HG03025 (cell line): ENCODE data around the gene CENPP.

Experiments
- ATAC-seq: cut with Tn5 transposase; IDR thresholded peaks from one replicate; pipeline ENCODE4 v1.9.1; 2021; ENCODE audit warnings: mild to moderate bottlenecking, moderate library complexity; ENCODE audit not compliant: unreplicated experiment, low FRiP score

The CENPP gene

DNA sequence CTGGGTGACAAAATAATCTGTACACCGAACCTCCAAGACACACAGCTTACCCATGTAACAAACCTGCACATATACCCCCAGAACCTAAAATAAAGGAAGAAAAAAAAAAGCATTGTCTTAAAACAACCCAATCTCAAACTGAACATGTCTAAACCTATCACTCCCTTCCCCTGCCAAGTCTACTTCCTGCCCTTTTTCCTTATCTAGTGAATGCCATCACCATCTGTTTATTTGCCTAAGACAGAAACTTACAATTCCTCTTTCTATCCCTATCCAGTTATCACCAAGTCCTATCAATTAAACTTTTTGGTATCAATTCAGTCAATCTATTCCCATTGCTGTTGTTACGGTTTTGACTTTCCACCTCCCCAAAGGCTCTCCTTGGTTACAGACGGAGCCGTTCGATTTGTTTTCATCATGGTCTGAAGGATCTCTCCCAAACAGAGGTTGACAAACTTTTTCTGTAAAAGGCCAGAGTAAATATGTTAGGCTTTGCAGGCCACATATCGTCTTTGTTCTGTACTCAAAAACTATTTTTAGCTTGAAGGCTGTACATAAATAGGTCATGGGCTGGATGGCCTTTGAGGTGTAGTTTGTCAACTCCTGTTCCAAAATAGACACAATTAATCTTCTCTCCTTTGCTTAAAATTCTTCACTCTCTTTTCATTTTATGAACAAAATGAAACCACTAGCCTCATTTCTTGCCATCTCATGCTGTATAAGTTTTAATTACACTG lies 12.7 kb upstream of the CENPP start:
- no peak for ATAC-seq

DNA sequence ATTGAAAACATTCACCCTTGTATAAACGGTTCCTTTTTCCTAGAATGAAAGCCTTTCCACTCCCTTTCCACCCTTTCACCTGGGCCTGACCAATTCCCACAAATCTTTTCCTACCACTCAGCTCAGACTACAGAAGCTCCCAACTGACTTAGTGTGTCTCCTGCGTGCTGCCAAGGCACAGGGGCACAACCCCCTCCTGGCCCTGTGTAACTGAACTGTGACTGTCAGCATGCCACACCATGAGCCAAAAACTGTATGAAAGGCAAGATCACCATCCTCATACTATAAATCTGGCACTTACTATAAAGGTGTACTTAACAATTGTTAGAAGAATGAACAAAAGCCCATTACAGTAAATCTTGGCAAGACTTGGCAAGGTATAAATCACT lies 12.1 kb upstream of the CENPP start:
- ATAC-seq, result no peak

DNA sequence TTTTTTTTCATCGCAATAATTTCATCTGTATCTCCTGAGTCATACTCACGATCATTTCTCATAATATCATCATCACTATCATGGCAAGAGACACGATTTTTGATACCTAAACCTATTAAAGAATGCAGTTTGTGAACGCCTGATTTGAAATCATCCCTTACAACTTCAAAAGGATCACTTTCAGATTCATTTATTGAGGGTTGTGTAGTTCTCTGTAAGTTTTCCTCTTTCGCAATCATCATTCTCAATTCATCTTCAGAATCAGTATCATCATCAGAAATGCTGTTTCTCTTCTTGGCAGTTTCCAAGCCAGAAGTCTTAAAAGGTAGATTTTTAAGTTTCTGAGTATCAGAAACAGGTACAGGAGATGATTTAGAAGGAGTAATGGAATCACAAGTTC lies 10.3 kb upstream of the CENPP start:
- no peak for ATAC-seq

DNA sequence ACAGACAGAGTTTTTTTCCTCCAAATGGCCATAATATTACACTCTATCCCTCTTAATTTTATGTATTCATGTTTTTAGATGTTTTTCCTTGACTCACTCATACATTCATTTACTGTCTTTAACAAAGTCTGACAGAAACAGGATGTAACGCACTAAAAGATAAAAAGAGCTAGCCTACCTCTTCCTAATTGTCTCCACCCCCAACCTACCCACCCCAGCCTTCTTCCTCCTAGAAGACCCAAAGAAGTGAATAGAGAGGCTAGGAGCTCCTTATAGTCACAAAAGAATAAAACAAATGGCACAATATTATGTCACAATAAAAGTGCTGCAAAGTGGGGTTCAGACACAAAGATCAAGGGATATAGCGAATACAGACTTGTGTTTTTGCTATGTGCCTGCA lies 1.3 kb upstream of the CENPP start:
- ATAC-seq, result no peak

DNA sequence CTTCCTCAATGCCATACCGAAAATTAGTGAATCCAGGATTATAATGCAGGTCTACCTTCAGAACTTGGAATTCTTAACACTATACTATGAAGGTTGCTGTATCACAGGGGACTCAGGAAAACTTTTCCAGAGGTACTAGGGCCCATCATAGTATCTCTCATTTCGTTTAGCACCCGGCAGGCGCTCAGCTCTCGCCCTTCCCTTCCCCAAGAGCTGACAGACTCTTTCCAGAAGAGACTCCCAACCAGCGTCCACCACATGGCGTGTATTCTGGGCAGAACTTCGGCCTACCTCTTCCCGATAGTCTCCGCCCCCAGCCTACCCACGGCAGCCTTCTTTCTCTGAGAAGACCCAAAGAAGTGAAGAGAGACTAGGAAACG lies 874 bp upstream of the CENPP start:
- peak; percentile 11 for ATAC-seq

DNA sequence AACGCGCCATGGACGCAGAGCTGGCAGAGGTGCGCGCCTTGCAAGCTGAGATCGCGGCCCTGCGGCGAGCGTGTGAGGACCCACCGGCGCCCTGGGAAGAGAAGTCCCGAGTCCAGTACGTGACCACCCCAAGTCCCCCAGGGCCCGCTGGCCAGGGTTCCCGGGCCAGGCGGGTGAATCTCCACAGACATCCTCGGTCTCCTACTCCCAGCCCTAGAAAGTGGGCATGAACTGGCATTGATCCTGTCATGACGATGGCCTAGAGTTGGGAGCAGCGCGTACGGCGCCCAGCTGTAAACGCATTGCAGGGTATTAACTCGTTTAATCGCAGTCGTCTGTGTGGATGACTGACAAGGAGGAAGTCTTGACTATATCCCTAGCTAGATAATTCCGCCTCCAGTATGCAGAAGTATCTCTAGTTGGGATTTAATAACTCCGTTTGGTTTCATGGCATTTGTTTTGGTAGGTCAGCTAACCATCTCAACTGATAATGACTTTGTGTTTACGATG lies 293 bp downstream of the CENPP start:
- ATAC-seq, result peak; percentile 2

DNA sequence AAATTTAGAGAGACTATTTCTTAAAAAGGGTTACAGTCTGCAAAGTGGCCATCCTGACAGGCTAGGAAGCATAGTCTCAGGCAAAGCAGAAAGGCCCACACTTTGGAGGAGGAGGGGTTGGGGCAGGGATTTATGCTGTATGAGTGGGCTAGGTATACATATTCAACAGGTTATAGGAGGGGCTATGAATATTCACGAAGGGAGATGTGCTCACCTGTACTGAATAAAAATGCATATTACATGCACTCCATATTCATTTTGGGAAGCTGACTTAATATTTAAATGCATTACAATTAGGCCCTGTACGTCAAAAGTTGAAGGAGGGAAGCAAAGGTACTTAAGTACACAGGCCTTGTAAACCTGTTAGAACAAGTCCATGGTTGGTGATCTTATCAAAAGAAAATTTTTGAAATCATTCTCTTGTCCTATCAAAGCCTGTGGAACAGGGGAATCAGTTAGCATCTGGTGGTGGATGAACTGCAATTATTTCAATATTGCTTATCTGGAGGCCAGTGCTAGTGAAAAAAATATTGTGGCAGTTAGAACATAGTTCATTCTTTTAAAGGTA lies 1.6 kb downstream of the CENPP start:
- no peak for ATAC-seq

DNA sequence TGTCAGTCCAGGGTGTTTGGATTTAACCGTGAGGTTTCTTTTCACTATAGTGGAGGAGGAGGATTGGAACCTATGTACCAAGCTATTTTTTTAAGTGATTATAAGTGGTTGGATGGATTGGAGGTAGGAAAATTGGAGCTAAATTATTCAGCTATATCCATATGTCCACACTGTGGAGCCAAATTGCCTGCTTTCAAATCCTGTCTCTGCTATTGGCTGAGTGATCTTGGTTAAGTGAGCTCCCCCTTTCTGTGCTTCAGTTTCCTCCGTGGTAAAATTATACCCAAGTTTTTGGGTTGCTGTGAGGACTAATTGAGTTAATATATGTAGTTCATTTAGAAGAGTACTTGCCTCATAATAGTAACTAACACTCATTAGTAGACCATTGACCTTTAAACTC lies 2.5 kb downstream of the CENPP start:
- no peak for ATAC-seq

DNA sequence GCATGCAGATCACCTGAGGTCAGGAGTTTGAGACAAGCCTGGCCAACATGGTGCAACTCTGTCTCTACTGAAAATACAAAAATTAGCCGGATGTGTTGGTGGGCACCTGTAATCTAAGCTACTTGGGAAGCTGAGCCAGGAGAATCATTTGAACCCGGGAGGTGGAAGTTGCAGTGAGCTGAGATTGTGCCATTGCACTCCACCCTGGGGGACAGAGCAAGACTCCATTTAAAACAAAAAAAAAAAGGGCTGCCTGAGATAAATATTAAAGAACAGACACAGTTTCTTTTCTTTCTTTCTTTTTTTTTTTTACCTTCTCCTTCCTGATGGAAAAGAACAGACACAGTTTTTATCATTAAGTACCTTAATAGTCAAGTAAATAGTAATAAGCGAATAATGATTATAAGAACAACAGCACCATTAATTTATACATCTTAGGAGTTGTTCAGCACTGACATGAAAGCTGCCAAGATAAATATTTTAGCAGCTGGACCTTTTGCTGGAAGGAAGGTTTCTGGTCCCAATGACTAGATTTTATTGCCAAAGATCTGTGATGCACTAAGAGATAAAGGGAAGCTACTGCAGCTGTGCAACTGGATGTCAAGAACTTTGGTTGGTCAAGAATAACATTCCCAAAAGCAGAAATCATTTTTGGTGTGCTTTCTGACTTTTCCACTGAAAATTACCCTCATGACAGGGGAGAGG lies 7.0 kb downstream of the CENPP start:
- ATAC-seq, result no peak

DNA sequence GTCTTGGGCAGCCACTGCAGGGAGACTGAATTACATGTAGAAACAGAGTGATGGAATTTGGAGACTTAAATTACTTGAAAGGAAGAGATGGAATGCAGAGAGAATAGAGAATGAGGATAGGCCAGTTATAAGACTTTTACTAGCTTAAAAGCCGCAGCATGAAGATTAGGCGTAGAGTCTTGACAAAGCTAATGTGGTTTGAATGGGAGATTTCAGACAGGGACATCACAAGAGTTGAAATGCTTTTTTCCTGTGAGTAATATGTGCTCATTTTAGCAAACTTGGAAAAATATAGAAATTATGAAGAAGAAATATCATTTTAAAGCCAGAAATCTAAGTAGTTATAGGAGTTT lies 7.5 kb downstream of the CENPP start:
- ATAC-seq, result no peak

DNA sequence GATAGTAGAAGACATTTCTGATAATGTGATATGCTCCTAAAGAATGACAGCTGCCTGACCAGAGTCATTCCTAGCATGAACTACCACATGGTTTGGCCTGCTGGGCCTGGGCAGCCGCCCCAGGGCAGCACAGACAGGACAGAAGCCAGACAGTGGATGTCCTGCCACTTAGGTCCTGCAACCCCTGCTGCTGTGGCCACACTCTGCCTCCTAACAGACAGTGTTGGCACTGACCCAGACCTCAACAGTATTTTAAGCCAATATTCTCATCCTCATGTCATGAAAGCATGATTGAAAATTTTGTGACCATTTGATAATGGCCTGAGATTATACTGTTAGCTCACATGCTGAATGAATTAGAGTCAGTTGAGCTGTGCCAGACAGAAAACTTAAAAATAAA lies 15.8 kb downstream of the CENPP start:
- ATAC-seq, result no peak

DNA sequence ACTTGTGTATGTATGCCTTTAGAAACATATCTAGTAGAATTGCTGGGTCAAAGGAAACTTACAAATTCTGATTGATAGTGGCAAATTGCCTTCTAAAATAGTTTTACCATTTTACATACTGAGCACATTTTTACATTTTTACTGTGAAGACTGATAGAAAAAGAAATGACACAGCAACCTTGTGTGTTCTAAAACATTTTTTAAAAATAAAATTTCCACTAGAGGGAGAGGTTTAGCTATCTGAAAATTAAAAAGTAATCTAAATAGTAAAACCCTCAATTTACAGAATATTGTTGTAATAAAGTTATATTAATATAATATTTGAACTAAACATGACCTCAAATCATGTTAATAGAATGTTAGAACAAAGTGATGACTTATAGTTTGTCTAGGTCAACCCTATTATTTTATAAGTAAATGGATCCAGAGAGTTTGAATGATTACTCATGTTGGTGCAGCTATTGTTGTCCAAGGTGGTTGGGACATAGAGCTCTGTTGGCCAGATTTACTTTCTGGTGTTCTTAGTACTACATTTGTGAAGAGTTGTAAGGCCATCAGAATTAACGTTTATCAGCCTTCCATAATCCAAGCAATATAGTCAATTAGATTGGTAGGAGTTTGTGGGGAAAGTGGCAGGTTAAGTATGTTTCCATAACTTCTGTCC lies 17.2 kb downstream of the CENPP start:
- ATAC-seq, result no peak

DNA sequence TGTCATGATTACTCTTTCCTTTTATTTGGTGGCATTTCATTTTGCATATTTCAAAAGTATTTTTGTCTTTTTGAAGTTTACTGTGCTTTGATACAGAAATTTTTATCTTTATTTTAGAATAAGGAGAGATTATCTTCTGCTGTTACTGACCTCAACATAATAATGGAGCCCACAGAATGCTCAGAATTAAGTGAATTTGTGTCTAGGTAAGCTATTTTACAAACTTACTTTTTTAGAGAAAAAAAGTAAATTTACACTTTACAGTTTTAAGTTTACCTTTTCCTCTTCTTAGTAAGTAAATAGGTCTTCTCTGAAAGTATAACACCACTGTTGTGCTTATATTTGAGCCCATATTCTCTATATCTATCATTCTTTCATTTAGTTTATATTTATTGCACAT lies 19.8 kb downstream of the CENPP start:
- no peak for ATAC-seq

DNA sequence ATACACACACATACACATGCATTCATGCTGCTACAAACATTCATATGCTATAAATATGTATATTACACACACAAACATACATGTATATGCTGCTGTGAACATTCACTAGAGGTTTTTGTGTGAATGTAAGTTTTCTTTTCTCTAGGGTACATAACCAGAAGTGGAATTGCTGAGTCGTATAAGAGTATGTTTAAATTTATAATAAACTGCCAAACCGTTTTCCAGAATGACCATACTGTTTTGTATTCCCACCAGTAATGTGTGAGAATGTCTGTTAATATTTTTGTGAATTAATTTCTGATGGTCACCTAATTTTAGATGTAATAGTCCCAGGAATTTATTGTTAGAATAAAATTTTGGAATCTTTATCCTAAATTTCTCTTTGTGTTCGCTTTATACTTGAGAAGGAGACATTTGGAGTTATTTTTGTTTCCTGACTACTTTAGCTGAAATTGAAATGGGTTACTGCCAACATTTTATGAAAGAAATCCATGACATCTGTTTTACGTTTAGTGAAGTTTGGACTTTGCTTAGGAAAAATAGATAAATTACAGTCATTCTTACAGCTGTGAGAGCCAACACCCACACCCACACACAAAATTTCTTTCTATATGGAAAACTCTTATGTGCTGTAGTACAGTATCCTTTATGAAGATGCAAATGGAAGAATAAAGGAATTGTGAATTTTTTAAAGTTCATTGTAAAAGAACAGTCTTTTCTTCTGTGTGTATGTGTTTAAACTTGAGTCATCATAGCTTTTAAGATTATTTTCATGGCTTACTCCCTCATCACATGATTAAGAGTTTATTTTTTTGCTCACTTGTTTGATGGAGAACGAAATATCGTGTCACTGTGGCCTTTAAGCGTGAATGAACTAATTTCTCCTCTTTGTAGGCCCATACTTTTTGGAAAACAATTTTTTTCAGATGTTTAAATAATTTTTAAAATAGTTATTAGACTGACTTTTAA lies 24.3 kb downstream of the CENPP start:
- no peak for ATAC-seq

DNA sequence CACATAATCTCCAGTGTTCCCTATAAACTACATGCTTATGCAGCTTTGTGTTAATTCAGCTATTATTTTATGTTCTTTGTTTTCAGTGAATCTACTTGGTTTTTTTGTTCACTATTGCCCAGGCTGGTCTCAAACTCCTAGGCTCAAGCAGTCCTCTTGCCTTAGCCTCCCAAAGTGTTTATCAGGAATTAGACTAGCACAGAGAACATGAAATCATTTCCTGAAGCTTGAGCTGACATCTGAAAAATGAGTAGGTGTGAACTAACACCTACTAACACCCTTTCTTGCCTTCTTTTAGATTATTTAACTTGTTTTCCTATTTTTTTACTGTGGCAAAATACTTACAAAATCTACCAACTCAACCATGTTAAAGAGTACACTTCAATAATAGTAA lies 25.0 kb downstream of the CENPP start:
- ATAC-seq, result no peak

DNA sequence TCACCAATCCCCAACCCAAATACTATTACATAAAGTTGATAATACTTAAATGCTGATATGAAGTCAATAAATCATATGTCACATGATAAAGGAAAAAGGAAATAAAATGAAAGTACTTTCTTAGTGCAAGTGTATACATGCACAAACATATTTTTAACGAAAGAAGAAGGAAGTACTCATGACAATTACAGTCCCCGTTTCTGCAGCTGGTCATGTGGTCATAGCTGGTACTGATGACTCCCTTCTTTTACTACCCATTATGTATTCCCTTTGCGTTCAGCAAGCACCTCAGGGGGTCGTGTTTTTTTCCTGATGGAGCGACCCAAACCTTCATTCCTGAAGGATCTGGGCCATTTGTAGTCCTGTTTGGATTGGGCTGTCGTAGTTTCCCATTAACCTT lies 27.3 kb downstream of the CENPP start:
- ATAC-seq, result no peak

DNA sequence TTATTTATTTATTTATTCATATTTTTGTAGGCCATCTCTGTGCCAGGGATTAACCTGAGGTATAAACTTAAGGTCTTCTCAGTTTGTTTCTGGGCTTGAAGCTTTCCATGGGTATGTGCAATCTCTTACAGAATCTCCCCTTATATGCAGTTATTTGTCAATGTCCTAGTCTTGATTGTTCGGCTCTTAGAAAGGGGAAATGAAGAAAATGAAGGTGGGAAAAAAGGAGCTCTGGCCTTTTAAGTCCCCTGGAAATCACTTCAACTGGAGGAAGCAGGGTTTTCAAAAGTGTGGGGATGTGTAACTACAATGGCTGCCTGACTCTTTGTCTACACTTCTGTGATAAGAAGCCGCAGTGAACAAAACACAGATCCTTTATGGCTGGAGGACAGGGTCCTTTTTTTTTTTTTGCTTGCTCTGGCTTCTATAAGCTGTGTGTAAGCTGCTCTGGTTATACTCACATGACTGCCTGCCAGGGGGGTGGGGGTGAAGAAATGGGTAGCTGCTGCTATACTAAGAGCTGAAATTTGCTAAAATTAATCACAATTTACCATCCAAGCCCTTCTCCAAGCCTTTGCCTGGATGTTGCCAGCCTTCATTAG lies 33.7 kb downstream of the CENPP start:
- no peak for ATAC-seq

DNA sequence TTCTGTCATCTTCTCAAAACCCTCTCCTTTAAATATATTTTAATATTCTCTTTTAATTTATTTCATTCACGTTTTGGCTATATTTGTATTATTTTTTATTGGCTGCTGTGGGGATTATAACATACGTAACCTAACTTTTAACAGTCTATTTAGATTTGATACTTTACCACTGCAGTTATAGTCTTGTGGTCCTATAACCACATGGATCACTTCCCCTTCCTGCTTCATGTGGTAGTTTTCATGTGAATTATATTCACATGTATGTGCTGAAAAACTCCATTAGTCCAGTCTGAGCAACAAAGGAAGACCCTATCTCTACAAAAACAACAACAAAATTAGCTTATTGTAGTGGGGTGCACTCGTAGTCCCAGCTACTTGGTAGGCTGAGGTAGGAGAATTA lies 34.3 kb downstream of the CENPP start:
- ATAC-seq, result no peak

DNA sequence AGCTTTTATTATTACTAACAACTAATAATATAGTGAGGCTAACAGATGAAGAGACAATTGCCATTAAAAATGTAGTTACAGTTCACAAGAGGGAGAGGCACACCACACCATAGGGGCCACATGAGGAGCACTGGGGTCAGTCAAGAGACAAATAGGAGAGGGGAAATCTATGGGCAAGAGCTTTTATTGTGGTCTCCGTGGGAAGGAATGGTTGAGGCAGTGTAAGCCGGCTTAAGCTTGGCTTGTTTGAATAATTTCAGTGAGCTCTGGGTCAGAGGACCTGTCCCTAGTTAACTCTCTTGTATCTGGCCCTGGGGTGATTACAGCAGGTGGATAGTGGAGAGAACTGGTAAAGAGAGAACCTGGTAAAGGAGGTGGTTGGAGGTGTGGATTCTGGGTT lies 43.3 kb downstream of the CENPP start:
- no peak for ATAC-seq

DNA sequence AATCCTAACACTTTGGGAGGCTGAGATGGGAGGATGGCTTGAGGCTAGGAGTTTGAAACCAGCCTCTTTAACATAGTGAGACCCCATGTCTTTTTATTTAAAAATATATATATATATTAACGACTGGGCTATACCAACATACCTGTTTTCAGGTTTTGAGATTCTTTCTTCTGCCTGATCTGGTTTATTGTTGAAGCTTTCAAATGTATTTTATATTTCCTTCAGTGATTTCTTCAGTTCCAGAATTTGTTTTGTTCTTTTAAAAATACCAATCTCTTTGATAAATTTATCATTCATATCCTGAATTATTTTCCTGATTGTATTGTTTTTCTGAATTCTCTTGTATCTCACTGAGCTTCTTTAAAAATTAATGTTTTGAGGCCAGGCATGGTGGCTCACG lies 47.4 kb downstream of the CENPP start:
- no peak for ATAC-seq
